RKO (cell line): ENCODE data around the gene CARD9.

Experiments used
- DNase-seq: peaks from one replicate; pipeline ENCODE4 v3.0.0-alpha.2; 2016; ENCODE audit warnings: low spot score

The CARD9 gene

GRCh38 chr9:136380381-136380780 lies 6.9 kb upstream of the CARD9 start:
- DNase-seq, result no peak

DNA sequence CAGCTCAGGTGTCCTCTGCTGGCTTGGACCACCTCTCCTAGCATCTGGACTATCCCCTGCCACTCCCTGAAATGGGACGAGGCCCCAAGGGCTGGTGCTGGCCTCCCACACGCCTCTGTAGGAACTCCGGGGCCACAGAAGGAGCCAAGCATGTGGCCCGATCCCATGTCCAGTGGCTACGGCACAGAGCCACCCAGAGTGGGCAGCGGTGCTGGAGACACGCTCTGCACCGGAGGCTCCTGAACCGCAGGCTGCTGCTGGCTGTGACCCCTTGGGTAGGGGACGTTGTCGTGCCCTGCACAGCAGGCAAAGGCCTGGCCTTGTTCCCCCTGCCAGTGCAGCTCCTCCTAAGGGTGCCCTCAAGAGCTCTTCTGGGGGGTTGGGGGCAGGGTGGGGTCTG lies 6.4 kb upstream of the CARD9 start:
- no peak for DNase-seq

DNA sequence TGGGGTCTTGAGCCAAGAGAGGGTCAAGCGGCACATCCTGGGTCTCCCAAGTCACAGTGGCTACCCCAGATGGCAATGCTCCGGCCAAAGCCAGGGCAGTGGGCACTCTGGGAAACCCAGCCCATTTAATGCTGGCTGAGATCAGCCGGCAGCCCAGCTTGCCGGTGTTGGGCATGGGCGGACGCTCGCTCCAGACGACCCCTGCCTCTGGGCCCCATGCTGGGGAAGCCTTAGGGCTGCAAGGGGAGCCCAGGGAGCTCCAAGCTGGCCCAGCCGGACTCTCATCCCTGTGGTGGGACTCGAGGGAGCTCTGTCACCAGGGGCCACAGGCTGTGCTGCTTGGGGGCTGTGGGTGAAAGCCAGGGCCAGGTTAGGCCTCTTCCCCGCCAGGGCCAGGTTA lies 5.9 kb upstream of the CARD9 start:
- no peak for DNase-seq

DNA sequence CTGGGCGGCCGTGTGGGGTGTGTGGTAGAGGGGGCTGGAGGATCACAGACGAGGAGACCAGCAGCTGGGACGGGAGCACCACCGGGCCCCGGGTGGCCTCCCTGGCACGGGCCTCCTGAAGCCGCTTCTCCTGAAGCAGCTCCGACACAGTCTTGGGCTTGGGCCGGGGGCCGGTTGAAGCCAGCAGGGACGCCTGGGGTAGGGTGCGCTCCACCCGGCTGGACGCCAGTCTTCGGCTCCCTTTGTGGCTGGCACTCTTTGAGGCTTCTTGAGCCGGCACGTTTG lies 5.5 kb upstream of the CARD9 start:
- DNase-seq, result no peak

GRCh38 chr9:136378170-136379002 lies 4.9 kb upstream of the CARD9 start:
- DNase-seq, result no peak

DNA sequence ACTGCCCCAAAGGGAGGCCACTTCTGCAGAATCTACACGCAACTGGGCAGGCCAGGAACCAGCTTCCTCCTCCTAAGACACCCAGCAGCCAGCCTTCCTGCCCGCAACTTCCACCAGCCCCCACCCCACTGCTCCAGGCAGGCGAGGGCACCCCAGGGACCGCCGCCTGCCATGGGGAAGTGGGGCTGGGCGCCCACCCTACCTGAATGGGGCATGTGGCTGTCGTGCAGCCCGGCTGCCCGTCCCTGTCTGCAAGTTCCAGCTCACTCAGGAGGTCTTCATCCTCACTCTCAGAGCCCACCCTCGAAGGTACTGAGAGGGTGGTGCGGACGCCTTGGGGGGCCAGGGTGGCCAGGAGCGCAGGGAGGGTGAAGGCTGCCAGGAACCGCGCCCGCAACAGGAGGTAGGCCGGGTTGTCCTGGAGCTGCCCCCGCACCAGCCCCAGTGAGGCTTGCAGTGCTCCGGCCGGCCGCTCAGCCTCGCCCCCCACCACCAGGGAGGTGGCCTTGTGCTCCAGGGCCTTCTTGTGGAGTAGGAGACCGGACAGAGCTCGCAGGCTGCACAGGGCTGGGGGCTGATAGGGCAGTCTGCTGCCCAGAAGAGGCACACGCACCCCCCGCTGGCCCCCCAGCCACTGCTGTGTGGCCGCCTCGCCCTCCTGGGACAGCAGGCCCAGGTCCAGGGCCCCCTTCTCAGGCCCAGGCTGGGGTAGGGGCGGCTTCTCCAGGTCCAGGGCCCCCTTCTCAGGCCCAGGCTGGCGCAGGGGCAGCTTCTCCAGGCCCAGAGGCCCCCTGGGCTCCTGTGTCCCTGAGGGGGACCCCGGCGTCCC lies 4.1 kb upstream of the CARD9 start:
- DNase-seq, result no peak

- no peak for DNase-seq
Observed at GRCh38 chr9:136376457-136376856, 3.0 kb upstream of the CARD9 start.

DNA sequence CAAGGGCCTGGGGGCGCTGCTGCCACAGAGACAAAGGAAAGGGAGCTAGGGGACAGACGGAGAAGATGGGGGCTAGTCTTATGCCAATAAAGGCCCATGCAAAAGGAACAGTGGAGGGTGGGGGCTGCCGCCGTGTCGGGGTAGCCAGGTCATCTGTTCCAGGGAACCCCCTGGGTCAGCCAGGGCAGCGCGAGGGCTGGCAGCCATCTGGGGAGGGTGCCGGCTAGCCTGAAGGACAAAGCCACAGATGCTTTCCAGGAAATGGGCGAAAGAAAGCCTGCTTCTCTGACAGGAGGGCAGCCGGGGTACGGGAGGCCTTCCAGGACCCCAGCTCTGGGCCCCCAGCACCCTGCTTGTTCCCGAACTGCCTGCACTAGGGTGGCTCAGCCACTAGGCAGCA lies 1.6 kb upstream of the CARD9 start:
- no peak for DNase-seq

DNA sequence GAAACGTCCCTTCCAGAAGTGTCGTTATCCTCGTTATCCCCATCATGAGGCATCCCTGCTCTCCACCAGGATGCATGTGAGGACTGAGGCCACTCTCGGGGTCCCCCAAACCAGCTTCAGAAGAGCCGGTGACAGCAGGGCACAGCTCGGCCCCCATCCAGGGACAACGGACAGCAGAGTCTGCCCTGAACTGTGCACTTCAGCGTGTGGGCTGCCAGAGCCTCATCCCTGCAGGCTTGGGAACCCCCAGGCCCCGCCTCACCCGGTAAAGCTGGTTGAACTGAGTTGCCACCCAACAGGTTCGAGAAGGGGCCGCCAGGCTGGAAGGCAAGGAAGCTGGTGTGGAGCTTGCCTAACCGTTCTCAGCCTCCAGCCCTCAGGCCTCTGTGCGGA lies 710 bp upstream of the CARD9 start:
- DNase-seq, result no peak

DNA sequence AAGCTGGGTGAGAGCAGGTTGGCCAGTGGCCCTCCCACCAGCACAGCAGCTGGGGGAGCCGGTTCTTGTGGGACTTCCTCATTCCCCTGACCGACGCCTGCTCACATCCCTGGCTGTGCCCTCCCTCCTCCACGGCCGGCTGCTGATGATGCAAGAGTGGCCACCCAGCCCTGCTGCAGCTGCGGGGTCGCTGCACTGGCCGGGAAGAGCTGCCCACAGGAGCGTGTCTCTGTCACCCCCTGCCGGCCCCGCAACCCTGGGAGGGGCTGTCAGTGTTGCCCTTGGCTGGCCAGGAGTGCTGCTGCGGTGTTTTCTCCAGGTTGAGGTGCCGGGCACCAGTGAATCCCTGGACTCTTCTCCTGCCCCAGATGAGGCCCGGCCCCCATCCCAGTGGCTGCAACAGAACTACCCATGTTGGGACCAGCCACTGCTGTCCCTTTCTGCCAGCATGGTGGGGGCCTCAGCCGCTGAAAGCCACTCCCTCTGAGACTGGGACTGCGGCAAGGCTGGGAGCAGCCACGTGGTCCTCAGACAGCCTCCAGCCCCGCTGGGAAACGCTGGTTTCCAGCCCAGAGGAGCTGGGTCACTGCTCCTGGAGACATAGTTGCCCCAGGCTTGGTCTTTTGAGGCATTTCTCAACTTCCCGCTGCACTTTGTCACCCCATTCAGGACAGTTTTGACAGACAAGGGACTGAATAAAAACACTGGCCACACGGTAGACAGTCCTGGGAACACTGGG lies 739 bp downstream of the CARD9 start:
- DNase-seq, result no peak

DNA sequence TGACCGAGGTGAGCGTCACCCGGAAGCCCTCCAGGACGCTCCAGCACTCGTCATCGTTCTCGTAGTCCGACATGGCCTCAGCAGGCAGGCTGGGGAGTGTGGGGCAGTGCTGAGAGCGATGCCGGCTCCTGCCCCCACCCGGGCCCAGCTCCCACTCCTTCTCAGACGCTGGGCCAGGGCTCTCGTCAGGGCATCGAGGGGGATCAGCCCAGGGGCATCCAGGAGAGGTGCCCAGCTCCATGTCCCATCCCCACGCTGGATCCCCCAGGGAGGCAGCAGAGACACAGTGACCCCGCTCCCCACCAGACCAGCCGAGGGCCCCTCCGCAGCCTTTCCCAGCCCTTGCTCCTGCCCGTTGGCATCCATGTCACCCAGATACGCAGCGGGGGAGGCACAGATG lies 1.5 kb downstream of the CARD9 start:
- no peak for DNase-seq

GRCh38 chr9:136371533-136371880 lies 2.0 kb downstream of the CARD9 start:
- no peak for DNase-seq

GRCh38 chr9:136370687-136371532 lies 2.6 kb downstream of the CARD9 start:
- DNase-seq, result peak; percentile 92

DNA sequence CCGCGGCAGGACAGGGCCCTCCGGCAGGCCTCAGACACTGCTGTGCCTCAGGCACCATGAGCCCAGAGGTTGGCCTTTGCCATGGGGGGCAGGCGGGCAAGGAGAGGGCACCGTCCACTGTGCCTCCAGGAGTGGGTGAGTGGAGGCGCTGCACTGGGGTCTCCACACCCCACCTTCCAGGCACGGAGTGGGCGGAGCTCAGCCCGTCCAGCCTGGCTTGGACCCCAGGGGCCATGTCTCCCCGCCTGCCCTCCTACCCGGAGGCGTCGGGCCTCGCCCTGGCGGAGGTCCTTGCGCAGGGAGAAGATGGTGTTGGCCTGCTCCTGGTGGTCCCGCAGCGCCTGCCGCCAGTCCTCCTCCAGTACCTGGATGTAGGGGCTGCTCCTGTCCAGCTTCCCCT lies 3.4 kb downstream of the CARD9 start:
- DNase-seq, result no peak

DNA sequence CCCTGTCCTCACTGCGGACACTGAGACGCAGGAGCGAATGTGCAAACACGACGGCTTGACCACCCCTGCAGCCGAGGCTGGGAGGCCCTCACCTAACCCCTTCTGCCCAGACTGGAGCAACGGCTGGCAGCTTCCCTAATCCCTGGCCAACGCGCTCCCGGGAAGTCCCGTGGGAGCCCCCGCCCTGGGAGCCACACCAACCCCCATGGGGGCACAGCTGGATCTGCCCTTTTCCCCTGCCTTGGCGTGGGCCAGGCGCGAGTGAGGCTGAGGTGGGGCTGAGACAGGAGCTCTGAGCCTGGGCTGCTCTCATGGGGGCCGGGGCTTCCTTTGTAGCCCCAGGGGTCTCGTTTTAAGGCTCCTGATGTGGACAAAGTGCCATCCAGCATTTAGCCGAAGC lies 5.3 kb downstream of the CARD9 start:
- no peak for DNase-seq

DNA sequence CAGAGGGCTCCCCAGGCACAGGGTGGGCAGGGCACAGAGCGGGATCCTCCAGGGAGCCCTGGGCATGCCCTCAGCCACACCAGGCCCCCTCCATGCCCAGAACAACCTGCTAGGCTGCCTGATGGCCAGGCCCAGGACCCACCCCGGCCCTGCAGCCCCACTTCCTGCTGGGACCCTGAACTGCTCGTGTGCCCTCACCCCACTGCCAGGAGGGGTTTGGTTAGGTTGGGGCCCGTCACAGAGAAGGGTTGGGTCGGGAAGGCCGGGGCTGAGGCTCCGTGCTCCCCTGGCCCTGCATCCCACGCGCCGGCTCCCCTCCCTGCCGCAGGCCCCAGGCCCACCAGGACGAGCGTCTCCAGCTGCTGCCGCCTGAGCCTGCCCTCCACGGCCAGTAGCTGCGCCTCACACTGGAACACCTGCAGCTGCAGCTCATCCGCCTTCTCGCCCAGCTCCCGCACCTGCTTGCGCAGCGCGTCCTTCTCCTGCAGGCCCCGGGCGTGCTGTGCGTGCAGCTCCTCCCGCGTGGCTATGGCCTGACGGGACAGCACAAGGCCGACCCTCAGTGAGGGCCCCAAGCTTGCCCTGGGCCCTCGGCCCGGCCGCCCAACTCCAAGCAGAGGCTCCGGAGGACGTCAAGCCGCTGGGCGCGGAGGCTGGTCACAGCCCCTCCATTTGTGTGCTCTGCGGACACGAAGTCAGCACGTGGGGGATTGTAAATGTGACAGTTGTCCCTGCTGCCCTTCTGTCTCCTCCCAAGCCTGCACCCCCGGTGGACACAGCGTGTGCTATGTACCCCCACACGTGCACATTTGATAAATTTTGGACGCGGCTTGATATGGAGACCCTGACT lies 5.9 kb downstream of the CARD9 start:
- DNase-seq, result no peak

DNA sequence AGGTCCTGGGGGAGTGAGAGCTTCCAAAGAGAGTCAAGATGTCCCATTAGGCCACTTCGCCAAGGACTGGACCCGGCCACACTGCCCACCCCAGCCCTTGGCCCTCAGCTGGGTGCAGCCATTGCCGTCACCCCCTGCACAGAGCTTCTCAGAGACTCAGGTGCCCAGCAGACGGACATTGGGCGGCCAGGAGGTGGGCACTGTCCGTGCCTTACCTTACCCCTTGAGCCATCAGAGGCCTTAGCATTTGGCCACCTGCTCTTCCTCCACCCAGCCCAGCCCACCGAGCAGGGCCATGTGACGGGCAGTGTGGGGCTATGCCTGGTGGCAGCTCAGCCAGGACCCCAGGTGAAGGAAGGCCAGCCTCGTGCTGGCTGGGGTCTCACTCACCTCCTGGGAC lies 6.6 kb downstream of the CARD9 start:
- no peak for DNase-seq

- no peak for DNase-seq
Observed at GRCh38 chr9:136365775-136366222, 7.7 kb downstream of the CARD9 start.

DNA sequence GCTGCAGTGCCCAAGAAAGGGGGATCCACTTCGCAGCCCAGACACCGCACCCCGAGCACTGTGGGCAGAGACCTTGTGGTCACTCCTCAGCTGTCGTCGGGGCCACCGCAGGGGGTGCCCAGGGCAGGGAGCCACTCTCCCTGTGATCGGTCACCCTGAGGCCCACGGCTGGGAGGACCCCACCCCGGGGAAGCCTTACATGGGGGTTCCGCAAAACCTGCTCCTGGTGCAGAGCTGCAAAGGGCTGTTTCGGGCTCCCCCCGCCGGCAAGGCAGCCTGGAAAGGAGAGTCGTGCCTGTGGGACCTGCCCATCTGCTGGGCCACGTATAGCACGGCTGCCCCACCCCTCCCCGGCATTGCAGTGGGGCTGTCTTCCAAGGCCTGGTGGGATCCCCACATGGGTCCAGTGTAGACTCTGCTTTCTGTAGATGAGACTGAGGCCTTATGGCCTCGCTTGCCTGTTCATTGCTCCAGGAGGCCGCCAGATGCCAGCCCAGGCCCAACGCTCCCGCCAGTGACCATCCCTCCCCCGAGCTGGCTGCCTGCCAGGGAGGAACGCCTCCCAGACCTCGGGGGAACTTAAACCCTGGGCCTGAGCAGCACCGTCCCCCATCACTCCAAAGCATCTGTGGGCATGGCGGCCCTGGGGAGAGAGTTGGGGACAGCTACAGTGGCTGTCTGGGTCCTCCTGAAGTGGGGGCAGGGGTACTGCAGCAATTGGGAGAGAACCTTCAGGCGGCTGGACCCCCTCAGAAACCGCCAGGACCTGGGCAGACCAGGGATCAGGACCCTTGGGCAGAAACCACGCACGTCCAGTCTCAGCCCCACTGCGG lies 8.3 kb downstream of the CARD9 start:
- no peak for DNase-seq
